CD4-positive, alpha-beta T cell treated with Interleukin-17A for 1 hour (primary cell): Measurements from ENCODE around the gene LSM5.

Experiments used
- DNase-seq: peaks from one replicate; pipeline ENCODE4 v3.0.0-alpha.2; 2020

Gene LSM5

GRCh38 chr7:32490127-32490796, at the start of gene LSM5:
Gene LSM5, minus strand, starts transcription at chr7:32490380. Its CDS starts 15 bp downstream, at chr7:32490365.
- DNase-seq, result peak; percentile 93

DNA sequence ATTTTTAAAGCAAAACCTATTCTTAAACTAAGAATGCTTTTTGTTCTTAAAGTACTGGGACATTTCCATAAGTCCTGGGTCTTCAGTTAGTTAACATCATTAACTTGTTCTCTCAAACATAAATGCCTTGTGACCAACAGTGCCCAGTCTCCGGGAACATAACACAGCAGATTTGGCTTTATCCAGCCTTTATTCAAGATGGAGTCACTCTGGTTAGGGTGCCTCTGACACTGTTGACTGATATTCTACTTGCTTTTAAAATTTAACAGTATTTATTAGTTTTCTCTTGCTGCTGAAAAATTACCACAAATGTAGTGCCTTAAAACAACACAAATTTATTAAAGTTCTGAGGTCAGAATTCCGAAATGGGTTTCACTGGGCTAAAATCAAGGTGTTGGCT, 49.2 kb upstream of the LSM5 start:
- DNase-seq, result no peak

- DNase-seq, result no peak
Measured at GRCh38 chr7:32537760-32538159, 47.6 kb upstream of the LSM5 start.

GRCh38 chr7:32536585-32536984, 46.4 kb upstream of the LSM5 start:
- DNase-seq, result no peak

GRCh38 chr7:32536016-32536415, 45.8 kb upstream of the LSM5 start:
- no peak for DNase-seq

GRCh38 chr7:32535162-32535702, 45.1 kb upstream of the LSM5 start:
- DNase-seq, result no peak

DNA sequence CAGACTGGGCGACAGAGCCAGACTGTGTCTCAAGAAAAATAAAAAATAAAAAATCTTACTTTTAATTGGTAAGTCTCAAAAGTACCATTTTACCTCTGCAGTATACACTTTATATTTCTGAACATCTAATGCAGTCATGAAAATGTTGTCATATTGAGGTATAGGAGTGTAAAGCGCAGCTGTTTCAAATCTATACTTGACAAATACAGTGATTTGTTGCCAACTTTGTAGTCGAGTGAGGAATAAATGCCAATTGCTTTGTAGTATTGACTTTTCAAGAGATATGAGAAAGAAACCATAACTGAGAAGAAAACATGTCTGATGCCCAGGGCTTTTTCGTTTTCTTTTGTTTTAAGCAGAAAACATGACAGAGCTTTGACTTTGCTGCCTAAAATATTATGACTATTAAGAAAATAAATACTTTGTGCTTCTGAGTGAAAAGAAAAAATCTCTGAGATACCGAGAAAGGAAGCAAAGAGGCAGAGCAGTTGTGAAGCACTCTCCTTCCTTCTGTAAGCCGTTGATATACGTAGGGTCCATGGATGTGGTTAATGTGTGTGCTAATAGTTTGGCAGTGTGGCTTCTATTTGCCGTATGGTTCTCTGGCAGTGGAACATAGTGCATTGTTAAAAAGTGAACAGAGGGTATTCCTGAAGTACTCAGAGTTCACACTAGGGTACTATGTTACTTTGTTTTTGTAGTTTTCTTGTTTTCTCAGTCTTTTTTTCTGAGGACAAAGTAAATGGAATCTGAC, 43.3 kb upstream of the LSM5 start:
- DNase-seq, result no peak

- no peak for DNase-seq
Measured at GRCh38 chr7:32532716-32533115, 42.5 kb upstream of the LSM5 start.

- DNase-seq, result no peak
Measured at GRCh38 chr7:32532086-32532485, 41.9 kb upstream of the LSM5 start.

DNA sequence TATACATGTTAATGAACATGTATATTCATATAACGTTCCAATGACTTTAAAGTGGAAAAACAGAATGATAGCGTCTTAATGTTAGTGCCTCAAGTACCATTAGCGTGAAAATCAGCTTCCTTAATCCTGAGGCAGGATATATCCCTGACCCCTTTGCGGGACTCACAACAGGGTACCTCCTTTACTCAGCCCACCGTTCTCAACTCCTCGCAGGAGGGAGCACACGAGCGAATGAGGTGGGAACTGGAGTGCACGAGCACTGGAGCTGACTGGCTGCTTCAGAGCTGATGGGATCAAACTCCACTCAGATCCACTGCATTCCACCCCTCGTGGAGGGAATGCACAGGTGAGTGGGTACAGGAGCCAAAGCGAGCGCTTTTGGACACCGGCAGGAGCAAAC, 41.2 kb upstream of the LSM5 start:
- no peak for DNase-seq

DNA sequence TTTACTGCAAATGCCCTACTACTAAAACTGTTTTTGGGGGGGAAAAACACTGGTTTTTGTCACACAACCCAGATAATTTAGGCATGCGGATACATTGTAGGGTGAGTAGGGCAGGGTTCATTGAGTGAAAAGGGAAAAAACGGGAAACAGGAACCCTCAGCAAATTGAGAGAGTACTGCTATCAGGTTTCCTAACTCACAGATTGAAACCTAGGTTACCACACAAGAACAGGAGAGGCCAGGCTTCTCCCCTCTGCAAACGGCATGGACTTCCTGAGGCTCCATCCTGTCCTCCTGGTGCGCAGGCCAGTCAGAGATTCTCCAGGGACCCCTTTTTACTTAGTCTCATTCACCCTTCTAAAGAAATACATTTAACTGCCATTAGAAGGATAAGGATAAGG, 35.7 kb upstream of the LSM5 start:
- DNase-seq, result no peak

DNA sequence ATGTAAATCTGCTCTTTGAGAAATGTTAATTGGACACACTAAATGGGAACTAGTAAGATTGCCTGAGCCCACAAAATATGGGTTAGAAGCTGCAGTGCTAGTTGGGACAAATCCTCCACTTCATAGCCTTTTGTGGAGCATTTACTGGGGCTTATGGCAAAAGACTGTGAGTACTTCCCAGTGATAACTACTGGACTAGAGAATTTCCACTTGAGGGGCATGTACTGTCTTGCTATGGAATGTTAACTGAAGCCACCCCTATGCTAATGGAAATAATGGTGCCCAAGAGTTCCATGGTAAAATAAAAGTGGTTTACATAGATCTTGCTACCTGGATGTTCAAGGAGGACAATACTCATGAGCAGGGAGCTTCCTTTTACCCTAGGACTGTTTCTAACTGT, 34.5 kb upstream of the LSM5 start:
- no peak for DNase-seq

DNA sequence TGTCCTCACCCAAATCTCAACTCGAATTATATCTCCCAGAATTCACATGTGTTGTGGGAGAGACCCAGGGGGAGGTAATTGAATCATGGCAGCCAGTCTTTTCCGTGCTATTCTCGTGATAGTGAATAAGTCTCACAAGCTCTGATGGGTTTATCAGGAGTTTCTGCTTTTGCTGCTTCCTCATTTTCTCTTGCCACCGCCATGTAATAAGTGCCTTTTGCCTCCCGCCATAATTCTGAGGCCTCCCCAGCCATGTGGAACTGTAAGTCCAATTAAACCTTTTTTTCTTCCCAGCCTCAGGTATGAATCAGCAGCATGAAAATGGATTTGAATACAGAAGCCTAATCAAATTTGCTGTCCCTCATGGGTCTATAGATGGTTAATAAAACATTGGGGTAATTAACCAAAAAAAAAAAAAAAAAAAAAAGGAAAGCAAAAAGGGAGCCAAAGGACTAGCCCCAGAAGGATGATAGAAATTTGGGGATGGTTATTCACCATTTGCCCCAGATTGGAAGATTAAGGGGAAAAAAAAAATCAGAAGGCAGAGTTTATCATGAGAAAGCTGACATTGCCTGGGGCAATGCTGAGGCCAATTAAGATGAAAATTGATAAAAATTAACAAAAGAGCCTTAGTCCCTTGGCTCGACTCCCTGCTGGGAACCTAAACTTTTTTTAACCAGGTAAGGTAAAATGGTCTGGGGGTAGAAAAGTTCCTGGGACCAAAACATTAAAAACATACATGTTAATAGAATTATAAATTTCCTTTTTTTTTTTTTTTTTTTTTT, 32.8 kb upstream of the LSM5 start:
- DNase-seq, result no peak

DNA sequence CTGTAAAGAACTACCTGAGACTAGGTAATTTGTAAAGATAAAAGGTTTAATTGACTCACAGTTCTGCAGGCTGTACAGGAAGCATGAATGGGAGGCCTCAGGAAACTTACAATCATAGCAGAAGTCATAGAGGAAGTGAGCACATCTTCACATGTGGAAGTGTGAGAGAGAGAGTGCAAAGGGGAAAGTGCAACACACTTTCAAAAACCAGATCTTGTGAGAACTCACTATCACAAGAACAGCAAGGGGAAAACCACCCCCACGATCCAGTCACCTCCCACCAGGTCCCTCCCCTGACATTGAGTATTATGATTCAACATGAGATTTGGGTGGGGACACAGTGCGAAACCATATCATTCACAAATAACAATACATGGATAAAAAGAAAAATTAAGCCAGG, 29.6 kb upstream of the LSM5 start:
- no peak for DNase-seq

GRCh38 chr7:32518534-32519140, 28.5 kb upstream of the LSM5 start:
- DNase-seq, result no peak

DNA sequence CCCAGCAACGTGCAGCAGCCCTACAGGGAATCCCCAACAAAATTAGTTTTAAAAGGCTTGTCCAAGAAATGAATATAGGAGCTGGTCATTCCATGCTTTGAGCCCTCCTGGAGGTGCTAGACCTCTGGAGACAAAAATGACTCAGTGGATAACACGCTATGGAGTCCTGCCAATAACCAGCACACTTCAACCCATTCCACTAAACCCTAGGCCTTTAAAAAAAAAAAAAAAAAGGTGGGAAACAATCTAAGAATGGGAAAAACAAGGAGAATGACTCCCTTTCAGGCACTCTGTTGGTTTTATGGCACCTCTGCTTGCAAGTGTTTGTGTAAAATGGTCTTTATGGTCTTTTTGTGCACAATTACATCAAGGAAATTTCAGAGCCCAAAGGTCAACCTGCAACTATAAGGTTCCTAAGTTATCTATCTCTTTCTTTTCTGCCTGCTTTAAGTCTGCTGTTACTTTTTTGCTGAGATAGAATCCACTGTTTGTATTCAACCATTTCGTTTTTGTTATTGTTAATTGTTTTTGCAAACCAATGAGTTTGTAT, 26.4 kb upstream of the LSM5 start:
- DNase-seq, result no peak

GRCh38 chr7:32515890-32516550, 25.8 kb upstream of the LSM5 start:
- no peak for DNase-seq

GRCh38 chr7:32513210-32513609, 23.0 kb upstream of the LSM5 start:
- DNase-seq, result no peak

- DNase-seq, result no peak
Measured at GRCh38 chr7:32511791-32512190, 21.6 kb upstream of the LSM5 start.

DNA sequence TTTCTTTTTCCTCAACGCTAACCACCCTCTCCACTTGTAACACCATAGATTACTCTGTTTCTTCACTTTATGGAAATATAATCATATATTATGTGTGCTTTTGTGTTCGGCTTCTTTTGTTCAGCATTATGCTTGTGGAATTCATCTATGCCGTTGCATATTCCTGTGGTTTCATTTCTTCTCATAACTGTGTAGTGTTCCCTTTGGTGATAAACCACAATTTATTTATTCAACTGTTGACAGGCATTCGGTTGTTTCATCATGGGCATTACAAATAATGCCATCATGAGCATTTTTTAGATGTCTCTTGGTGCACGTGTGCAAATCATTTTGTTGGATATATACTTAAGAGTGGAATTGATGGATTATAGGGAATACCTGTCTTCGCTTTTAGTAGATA, 17.2 kb upstream of the LSM5 start:
- no peak for DNase-seq

GRCh38 chr7:32506266-32507054, 16.3 kb upstream of the LSM5 start:
- DNase-seq, result no peak
